Measurements from ENCODE around the gene CNGA3.

- TF ChIP-seq CTCF (conservative IDR thresholded peaks at IDR 0.05 in 1 of 2, IDR thresholded peaks at IDR 0.05 in 1 of 2; ENCODE audit: low read depth in 1 of 2, low read length in 2 of 2): no peak
- no peak for TF ChIP-seq EZH2 (IDR thresholded peaks at IDR 0.05; ENCODE audit: low read length, missing control alignments)
These were observed 3.0 kb upstream of the CNGA3 start for GRCh38 chr2:98343285-98343684.

All from fibroblast of lung (primary cell).